HG02852 (cell line): ENCODE measurements around the gene AGBL4.

ENCODE experiments used
- ATAC-seq: cut with Tn5 transposase; IDR thresholded peaks from one replicate; pipeline ENCODE4 v1.9.1; 2021; ENCODE audit warnings: mild to moderate bottlenecking, moderate library complexity; ENCODE audit not compliant: unreplicated experiment

AGBL4 gene

DNA sequence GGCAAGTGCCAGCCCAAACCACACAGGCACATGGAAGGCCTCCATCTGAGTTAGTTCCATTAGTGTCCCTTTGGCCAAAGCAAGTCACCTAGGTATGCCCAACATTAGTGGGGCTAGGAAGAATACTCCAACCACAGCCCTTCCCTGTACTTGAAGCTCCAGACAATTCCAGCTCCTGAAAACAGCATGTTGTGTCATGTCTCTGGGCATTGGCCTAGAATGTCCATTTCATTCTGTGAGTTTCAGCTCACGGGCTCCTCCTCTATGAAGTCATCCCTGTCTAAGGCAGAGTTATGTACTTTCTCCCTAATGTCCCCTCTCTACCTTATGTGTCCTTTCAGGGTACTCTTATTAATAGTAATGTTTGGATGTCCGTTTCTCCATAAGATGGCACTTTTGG is 1455.3 kb downstream of the AGBL4 start:
- ATAC-seq: no peak

DNA sequence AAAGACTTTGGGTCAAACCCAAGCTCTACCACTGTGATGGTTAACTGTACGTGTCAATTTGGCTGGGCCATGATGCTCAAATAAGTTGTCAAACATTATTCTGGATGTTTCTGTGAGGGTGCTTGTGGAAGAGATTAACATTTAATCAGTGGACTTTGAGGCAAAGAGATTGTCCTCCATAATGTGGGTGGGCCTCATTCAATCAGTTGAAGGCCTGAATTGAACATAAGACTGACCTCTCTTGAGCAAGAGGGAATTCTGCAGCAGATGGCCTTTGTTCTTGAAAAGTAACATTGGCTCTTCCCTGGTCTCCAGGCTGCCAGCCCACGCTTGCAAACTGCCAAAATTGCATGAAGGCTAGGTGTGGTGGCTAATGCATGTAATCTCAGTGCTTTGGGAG is 1457.3 kb downstream of the AGBL4 start:
- ATAC-seq: no peak

DNA sequence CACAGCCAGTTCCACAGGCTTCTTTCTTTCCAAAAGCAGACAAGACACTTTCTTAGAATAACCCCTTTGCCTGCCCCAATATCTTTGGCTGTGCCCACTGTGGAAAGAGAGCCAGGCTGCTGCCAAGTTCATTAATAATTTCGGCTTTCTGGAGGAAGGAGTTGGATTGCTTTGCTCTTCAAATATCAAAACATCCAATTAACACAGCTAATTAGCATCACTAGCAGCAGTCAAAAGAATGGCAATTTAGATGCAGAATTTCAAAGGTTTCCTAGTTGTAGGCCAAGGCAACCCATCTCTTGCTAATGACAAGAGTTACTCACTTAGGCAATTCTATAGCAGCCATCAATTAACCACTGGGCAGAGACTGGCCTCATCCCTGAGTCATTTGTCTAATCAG is 1460.7 kb downstream of the AGBL4 start:
- no peak for ATAC-seq

DNA sequence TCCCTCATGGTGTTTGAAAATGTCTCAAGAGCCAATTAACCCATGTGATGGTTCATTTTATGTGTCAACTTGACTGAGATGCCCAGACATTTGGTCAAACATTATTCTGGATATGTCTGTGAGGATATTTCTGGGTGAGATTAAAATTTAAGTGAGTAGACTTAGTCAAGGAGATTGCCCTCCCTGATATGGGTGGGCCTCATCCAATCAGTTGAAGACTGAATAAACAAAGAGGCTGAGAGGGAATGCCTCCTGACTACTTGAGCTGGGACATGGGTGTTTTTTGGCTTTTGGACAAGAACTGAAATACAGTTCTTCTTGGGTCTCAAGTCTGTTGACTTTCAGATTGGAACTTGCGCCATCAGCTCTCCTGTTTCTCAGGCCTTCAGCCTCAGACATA is 1462.3 kb downstream of the AGBL4 start:
- no peak for ATAC-seq

DNA sequence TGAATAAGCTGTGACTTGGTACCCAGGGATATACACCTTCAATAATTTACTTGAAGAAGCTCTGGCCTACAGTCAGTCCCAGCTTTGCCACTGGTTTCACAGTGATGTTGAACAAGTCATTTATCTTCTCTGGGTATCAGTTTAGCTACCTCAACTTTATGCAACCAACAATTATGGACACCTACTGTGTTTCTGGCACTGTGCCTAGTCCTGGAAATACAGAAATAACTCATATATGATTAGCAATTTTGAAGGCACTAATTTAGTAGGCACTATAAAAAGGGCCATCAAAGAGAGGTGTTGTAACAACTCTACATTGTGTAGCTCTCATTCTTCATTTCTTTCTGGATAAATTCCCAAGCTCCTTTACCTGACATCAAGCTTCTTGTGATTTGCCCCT is 1463.2 kb downstream of the AGBL4 start:
- ATAC-seq: no peak

DNA sequence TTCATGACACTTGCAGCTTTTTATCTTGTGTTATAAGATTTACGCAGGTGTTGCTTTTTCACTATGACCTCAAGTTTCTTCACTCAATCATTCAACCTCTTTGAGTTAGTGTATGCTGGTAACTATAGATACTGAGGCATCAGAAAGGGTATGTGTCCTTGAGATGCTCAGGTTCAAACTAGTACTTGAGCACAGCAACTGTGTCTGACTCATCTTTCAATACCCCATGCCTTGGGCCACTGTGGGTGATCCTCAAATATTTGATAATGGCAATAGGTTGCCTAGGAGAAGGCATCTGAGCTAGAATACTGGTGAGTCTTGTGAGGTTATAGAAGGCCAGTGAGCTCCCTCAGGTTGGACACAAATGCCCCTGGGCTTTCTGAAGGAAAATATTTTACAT is 1463.6 kb downstream of the AGBL4 start:
- no peak for ATAC-seq

DNA sequence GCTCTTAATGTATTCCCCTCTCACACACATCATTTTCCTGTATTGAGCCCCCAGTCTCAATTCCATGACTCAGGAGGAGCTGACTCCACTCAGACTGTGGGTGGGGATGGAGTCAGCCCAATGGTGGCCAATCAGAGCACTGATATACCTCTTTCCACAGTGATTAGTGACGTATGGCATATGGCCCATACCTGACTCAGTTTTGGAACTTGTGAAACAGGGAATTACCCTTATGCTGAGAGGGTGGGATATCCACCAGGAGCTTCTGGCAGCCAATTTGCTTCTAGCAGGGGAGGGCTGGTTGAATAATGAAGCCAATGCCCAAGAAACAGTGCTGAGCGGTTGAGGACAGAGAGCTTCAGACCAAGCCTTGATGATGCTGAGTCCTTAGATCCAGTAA is 1465.4 kb downstream of the AGBL4 start:
- ATAC-seq: no peak

DNA sequence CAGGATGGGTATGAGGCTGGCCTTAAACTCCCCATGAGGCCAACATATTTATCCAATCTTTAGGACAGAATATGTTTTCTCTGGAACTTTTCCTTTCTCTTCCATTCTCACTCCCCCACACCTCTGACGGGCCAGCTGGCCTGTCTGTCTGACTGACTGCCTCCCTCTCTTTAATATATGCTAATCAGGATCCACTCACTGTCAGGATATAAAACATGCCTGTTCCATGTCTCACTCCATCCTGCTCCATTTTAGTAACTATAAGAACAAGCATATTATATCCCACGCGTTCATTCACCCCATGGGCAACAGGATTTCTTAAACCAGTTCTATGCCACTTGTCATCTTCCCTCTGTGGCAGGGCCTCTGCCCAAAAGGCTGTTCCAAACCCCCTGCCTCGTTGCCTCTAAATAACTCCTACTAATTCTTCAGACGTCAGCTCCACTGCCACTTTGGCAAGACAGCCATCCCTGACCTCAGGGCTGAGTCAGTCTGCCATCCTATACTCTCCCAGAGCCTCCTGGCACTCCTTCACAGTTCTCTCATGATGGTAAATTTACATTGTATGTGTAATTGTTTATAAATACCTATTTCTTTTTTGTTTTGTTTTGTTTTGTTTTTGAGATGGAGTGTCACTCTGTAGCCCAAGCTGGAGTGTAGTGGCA is 1467.4 kb downstream of the AGBL4 start:
- no peak for ATAC-seq

DNA sequence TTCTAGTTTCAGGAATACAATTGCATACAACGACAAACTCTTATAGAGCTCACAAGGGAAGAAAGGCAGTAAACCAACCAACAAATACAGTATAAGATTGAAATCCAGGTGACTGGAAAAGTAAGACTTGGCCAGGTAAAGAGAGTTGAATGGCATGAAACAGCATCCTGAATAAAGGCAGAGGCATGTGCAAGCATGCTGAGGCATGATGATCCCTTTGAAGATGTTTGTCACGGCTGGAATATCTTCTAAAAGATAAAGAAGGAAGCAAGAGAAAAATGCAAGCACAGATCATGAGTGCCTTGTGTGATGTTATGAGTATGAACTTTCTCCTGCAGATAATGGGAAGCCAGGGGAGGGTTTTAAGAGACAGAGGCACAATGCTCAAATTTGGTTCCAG is 1468.5 kb downstream of the AGBL4 start:
- ATAC-seq: no peak

DNA sequence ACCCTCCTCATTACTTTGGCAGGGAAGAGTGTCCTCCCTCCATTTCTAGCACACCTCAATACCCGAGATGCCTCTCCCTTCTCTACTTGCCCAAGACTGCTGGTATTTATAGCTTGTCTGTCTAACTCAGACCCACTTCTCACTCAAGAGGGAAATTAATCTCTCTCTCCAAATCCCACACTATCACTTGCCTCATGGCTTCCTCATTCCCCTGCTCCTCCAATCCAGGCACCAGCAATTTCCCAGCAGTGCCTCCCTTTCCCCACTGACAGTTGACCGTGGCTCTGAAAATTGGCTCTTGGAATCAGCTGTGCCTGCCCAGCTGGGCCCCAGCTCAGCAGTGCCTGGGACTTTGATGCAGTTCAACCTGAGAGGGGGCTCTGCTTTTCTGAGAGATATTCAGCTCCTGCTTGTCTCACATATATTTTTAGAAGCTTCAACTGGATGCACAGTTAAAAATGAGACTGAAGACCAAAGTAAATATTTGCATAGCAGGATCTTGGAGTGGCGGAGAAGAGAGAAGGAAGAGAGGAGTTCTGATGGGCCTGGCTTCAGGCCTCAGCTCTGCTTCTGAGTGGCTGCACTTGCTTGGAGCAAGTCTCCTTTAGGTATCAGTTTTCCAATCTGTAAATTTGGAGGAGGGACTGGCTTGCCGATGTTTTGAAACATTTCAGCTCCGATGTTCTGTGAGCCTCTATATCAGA is 1470.7 kb downstream of the AGBL4 start:
- ATAC-seq: no peak

DNA sequence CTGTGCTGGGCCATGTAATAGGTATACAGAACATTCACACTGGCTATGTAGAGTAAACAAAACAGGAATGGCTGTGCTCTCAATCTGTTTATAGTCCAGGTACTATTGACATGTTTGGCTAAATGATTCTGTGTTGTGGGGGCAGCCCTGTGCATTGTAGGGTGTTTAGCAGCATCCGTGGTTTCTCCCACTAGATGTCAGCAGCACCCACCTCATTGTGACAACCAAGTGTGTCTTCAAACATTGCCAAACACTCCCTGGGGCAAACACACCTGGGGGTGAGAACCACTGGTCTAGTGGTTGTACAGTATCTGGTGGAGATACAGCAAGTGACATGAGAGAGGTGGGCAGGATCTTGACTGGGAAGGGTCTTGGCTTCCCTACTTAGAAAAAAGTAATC is 1471.3 kb downstream of the AGBL4 start:
- ATAC-seq: no peak

DNA sequence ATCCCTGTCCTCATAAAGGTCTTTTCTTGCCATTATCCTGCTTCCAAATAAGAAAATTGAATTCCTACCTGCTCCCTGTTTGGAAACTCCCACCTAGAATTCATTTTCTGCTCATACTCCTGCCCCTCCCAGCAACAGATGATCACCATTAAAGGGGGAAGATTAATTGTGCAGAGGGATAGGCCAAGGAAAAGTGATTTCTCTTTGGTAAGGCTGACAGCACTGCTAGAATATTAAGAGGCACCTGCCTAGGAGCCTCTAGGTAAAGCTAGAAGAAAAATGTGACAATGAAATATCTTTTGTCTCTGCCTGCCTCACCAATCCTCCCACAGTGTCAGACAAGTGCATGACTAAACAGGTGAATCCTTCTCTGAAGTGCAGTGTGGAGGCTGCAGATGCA is 1474.8 kb downstream of the AGBL4 start:
- ATAC-seq: no peak

DNA sequence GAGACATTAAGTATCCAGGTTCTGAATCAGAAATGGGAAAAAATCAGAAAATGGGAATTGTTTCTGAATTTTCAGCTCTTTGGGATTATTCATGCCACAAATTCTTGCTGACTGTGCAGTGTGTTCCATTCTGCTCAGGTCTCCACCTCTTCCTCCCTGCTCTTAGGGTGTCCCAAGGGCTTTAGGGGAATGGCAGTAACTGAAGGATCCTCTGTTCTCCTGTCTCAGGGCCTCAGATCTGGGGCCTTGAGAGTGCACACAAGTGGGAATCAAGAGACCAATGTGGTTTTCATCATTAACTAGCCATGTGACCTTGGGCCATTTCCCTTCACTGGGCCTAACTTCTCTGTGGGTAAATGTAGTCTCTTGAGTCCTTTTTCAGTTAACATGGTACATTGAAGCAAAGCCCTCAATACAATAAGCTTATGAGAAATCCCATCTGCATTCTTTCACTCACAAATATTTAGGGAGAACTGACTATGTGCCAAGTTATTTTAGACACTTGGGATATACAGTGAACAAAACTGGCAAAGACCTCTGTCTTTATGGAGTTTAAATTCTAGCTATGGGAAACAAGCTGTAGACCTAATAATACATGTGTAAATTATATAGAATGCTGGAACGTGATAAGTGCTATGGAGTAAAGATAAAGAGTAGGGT is 1476.1 kb downstream of the AGBL4 start:
- ATAC-seq: no peak

DNA sequence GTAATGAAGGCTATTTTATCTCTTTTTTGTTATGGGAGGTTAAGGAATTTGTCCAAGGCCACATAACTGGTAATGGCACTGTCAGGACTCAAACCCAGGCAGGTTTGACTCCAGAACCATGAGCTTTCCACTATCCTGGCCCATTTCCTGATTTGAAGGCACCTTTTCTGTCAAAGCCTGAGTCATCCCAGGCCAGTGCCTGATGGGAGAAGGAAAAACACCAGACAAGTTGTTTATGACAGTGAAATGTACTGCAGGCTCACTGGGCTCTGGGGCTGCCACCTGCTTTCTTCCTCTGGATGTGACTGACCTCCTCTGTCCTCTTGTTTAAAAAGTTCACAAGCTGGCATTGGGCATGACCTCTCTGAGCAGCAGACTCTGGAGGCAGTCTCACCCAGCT is 1479.9 kb downstream of the AGBL4 start:
- ATAC-seq: no peak

DNA sequence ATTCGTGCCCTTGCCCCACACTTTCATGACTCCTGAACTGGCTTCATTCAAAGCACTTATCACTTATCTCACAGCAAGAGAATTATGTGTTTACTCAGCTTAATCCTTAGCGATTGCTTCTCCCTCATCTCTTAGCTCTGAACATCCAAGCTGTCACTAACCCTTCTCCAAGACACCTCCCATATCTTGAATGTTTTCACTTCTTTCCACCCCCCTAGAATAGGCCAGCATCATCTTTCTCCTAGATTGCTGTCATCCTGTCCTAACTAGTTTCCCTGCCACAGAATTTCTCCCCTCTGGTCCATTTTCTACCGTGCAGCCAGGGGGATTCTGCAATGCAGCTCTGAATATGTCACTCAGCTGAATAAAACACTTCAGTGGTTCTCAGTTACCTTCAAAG is 1483.2 kb downstream of the AGBL4 start:
- ATAC-seq: no peak

DNA sequence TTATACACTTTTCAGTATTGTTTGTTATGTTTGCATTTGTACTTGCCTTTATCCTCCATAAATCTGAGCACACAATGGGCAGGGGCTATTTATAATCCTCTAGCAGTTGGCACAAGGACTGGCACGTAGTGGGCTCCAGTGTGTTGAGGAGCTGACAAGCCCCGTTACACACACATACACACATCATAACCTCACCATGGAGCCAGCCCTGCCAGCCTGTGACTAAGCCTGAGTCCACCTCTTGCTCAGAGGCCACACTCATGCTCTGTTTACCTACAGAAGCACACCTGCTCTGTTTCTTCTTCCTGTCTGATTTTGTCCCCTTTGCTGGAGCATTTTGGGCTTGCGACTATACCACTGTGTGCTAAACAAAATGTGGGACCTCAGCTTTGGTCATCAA is 1487.3 kb downstream of the AGBL4 start:
- no peak for ATAC-seq

DNA sequence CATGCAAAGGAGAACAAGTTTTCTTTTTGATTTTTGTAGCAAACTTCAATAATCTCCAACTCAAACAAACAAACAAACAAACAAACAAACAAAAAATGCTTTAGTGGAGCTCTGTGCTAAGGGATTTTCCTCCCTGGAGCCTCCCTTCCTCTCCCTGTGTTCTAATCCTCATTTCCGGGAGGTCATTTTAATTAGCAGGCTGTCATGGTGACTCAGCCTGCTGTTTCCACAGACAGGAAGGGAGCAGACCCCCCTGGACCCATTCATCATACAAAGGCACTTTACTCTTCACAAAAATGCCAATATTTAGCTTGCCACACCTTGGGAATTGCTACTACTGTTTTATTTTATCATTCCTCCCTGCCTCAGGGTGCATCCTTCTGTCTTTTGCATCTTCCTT is 1490.8 kb downstream of the AGBL4 start:
- ATAC-seq: no peak

DNA sequence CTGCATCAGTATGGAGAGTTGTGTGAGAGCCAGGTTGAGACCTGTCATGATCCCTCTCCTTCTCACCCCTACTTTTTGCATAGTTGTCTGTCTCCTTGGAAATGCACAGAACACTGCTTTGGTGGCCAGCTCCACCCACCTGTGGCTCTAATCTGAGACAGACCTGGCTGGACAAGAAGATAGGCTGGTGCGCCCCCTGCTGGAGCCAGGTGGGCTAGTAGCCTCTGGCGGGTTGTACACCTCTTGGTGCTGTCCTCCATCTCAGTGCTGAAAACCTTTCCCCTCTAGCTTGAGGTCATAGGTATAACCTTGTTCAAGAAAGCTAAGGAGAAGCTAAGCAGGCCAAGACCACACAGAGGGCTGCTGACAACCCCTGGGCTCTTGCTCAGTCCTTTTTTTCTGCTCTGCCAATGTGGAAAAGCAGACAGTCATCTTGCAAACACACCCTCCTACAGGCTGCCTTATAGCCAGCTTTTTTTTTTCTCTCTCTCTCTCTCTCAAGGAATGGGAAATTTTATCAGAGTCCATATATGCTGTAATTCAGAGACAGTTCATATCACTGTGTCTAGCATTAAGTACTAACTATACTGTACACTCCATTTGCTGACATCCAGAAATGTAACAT is 1492.9 kb downstream of the AGBL4 start:
- ATAC-seq: peak; percentile 61

DNA sequence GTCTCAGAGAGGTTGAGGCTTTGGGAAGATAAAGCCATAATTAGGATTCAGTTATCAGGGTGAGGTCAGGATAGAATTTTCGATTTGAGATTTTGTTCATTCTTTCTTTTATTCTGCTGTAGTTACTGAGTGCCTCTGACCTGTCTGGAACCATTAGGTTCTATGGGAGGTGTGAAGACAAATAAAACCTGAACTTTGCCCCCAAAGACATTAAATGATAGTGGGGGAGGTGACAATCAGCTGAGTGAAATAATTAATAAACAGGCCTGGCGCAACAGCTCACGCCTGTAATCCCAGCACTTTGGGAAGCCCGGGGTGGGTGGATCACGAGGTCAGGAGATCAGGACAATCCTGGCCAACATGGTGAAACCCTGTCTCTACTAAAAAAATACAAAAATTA is 1496.7 kb downstream of the AGBL4 start:
- ATAC-seq: no peak

DNA sequence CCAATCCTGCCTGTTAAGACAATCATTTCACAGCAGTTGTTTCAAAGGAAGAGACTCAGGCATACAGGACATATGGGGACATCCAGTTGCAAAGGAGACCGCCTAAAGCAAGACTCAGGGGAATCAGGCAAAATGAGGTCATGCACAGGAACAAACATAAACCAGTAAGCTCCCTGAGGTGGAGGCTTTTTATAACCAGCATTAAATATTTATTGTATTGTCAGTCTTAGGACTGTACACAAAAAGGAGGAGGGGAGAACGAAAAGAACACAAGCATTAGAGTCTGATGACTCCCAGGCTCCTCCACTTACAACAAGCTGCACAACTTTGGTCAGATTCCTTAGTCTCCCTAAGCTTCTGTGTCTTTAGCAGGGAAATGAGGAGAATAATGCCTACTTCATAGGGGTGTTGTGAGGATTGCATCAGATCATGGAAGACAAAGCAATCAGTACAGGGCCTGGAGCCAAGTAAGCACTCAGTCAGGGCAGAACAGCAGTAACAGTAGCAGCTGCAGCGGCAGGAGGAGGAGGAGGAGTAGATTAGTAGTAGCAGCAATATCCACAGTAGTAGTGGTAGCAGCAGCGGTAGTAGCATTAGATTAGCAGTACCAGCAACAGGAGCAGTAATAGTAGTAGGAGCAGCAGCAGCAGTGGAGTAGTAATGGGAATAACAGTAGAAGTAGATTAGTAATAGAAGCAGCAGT is 1497.6 kb downstream of the AGBL4 start:
- no peak for ATAC-seq

DNA sequence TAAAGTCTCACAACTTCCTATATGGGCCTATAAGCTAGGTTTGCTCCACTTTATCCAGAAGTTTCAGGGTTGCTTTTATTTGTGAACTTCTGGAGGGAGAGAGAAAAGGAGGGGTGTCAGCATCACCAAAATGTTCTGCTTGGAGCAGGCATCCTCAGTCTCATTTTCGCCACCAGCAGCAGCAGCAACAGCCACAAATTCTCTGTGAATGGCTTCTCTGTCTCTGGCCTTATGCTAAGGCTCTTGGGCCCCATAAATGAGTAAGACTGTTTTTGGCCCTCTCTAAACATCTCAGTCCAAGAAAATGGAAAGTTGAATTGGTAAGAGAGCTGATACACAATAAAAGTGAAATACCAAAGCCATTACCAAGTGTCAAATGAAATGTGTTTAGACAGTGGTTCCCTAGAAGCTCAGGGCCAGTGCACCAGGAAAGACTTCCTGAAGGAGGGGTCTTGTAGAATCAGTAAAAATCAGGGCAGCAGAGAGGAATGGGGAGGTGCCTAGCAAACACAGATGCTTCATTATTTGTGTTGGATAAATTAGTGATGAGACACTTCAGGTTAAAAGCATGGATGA is 1498.8 kb downstream of the AGBL4 start:
- ATAC-seq: no peak
